IMR-90 (cell line): ENCODE measurements around the gene SRP9. TPM values are rescaled to one million over a fixed set of nuclear protein-coding genes. Genes with fewer than 3 reads are reported as not detected.
A peak's percentile ranks its signal among the peaks of the same experiment; 100 is the strongest.

Experiments
- ATAC-seq: fragments of 200-7000 bp; cut with Tn5 transposase; 2 replicates; pipeline ENCODE4 v1.9.1; 2020; ENCODE audit warnings: low read depth, mild to moderate bottlenecking, moderate library complexity
- BruUV-seq: library from RNA; stranded (reverse); fragments of 400-500 nt; replicated peaks from 2 replicates; lab custom pipeline; 2021; lab: Mats Ljungman, UMichigan
- CTCF ChIA-PET: fragments of 300-600 bp; formaldehyde crosslinking; extraction: SDS; loops from one replicate; lab custom pipeline; 2021; ENCODE audit warnings: antibody characterized with exemption; lab: Yijun Ruan, JAX
- POLR2A ChIA-PET: fragments of 300-600 bp; sonication (Branson Sonifier 250); formaldehyde crosslinking; loops from one replicate; lab custom pipeline; 2022; ENCODE audit warnings: antibody characterized with exemption; ENCODE audit not compliant: unreplicated experiment; lab: Charles Lee
- DNase-seq: peaks from one replicate; pipeline ENCODE4 v3.0.0; 2013
- H2AFZ ChIP-seq: replicated peaks from 2 replicates; pipeline ENCODE3; 2013; ENCODE audit warnings: low read length, mild to moderate bottlenecking; ENCODE audit not compliant: poor library complexity
- H2AK5ac ChIP-seq: 2 replicates; pipeline ENCODE4 v1.6.1; 2013; ENCODE audit warnings: low read depth, low read length, inconsistent platforms
- H2AK9ac ChIP-seq: replicated peaks from 2 replicates; pipeline ENCODE3; 2013; ENCODE audit warnings: mild to moderate bottlenecking, low read depth, low read length, moderate library complexity; ENCODE audit not compliant: poor library complexity
- H2BK120ac ChIP-seq: 2 replicates; pipeline ENCODE4 v1.6.1; 2013; ENCODE audit warnings: low read depth, low read length, inconsistent platforms
- H2BK15ac ChIP-seq: 3 replicates; pipeline ENCODE4 v1.6.1; 2013; ENCODE audit warnings: low read depth, low read length, inconsistent platforms
- H2BK20ac ChIP-seq: 2 replicates; pipeline ENCODE4 v1.6.1; 2013; ENCODE audit warnings: low read depth, mild to moderate bottlenecking, inconsistent platforms, low read length, moderate library complexity
- H2BK5ac ChIP-seq: 2 replicates; pipeline ENCODE4 v1.6.1; 2013; ENCODE audit warnings: mild to moderate bottlenecking, low read depth, low read length, inconsistent platforms; ENCODE audit not compliant: poor library complexity, severe bottlenecking
- H3K14ac ChIP-seq: replicated peaks from 2 replicates; pipeline ENCODE4 v1.6.1; 2013; ENCODE audit warnings: low read depth, low read length, inconsistent platforms
- H3K18ac ChIP-seq: 2 replicates; pipeline ENCODE4 v1.6.1; 2013; ENCODE audit warnings: low read depth, low read length, control low read depth
- H3K23ac ChIP-seq: 2 replicates; pipeline ENCODE4 v1.6.1; 2013; ENCODE audit warnings: low read depth, low read length, inconsistent platforms
- H3K27ac ChIP-seq: 2 replicates; pipeline ENCODE4 v1.5.1; 2013; ENCODE audit warnings: mild to moderate bottlenecking, control low read depth, low read length; ENCODE audit not compliant: insufficient read depth
- H3K27me3 ChIP-seq: 2 replicates; pipeline ENCODE4 v1.6.1; 2013; ENCODE audit warnings: low read length; ENCODE audit not compliant: control insufficient read depth, insufficient read depth
- H3K36me3 ChIP-seq: 2 replicates; pipeline ENCODE4 v1.6.1; 2013; ENCODE audit warnings: low read length, mixed read lengths; ENCODE audit not compliant: control insufficient read depth, insufficient read depth
- H3K4ac ChIP-seq: 2 replicates; pipeline ENCODE4 v1.6.1; 2013; ENCODE audit warnings: low read depth, low read length, inconsistent platforms
- H3K4me1 ChIP-seq: 2 replicates; pipeline ENCODE4 v1.6.1; 2013; ENCODE audit warnings: low read length, mixed read lengths; ENCODE audit not compliant: control insufficient read depth, insufficient read depth
- H3K4me2 ChIP-seq: 2 replicates; pipeline ENCODE4 v1.6.1; 2013; ENCODE audit warnings: low read depth, mild to moderate bottlenecking, control low read depth, low read length, moderate library complexity
- H3K4me3 ChIP-seq: 2 replicates; pipeline ENCODE4 v1.5.1; 2013; ENCODE audit warnings: low read depth, mild to moderate bottlenecking, control low read depth, low read length, moderate library complexity; ENCODE audit not compliant: insufficient read depth
- H3K56ac ChIP-seq: 2 replicates; pipeline ENCODE4 v1.6.1; 2013; ENCODE audit warnings: low read length, inconsistent platforms; ENCODE audit not compliant: insufficient read depth; ENCODE audit errors: extremely low read depth
- H3K79me1 ChIP-seq, 2 experiments: 2 replicates each; pipeline ENCODE4 v1.6.1; 2013; ENCODE audit warnings: low read length in 2 of 2, inconsistent platforms in 1 of 2, low read depth in 1 of 2
- H3K9ac ChIP-seq: 2 replicates; pipeline ENCODE4 v1.6.1; 2013; ENCODE audit warnings: low read depth, low read length, control low read depth
- H3K9me1 ChIP-seq: 2 replicates; pipeline ENCODE4 v1.6.1; 2013; ENCODE audit warnings: low read length, inconsistent platforms; ENCODE audit not compliant: insufficient read depth
- H3K9me3 ChIP-seq: 2 replicates; pipeline ENCODE4 v1.6.1; 2013; ENCODE audit warnings: low read length; ENCODE audit not compliant: control insufficient read depth, insufficient read depth
- H4K20me1 ChIP-seq: 2 replicates; pipeline ENCODE4 v1.6.1; 2013; ENCODE audit warnings: low read length, inconsistent platforms; ENCODE audit not compliant: insufficient read depth
- H4K5ac ChIP-seq: 2 replicates; pipeline ENCODE4 v1.6.1; 2013; ENCODE audit warnings: mild to moderate bottlenecking, low read depth, low read length, control low read depth
- H4K8ac ChIP-seq, 2 experiments: 2 replicates each; pipeline ENCODE4 v1.6.1; 2013; ENCODE audit warnings: low read depth in 2 of 2, low read length in 2 of 2, control low read depth in 1 of 2, inconsistent platforms in 1 of 2
- H4K91ac ChIP-seq: 2 replicates; pipeline ENCODE4 v1.6.1; 2013; ENCODE audit warnings: low read depth, low read length, inconsistent platforms; ENCODE audit not compliant: insufficient read depth
- BHLHE40 ChIP-seq: fragments of 150-350 bp; IDR thresholded peaks from 2 replicates; pipeline ENCODE4 v1.6.1; 2016; ENCODE audit warnings: mild to moderate bottlenecking, low read depth, low read length
- CEBPB ChIP-seq: IDR thresholded peaks from 2 replicates; pipeline ENCODE4 v1.6.1; 2012; ENCODE audit warnings: low read depth, low read length, improper control_type of control experiment
- CHD1 ChIP-seq: IDR thresholded peaks from 2 replicates; pipeline ENCODE4 v1.6.1; 2012; ENCODE audit warnings: low read depth, low read length, improper control_type of control experiment
- FOS ChIP-seq: fragments of 150-350 bp; IDR thresholded peaks from 2 replicates; pipeline ENCODE4 v1.6.1; 2016; ENCODE audit warnings: low read depth, low read length
- MXI1 ChIP-seq: IDR thresholded peaks from 2 replicates; pipeline ENCODE4 v1.6.1; 2012; ENCODE audit warnings: low read depth, mild to moderate bottlenecking, low read length, moderate library complexity, borderline replicate concordance
- NFE2L2 ChIP-seq: fragments of 150-350 bp; IDR thresholded peaks from 2 replicates; pipeline ENCODE4 v1.6.1; 2016; ENCODE audit warnings: low read depth, mild to moderate bottlenecking, low read length
- POLR2A ChIP-seq: IDR thresholded peaks from 2 replicates; pipeline ENCODE4 v1.6.1; 2012; ENCODE audit warnings: mild to moderate bottlenecking, low read depth, low read length
- RCOR1 ChIP-seq: IDR thresholded peaks from 2 replicates; pipeline ENCODE4 v1.6.1; 2012; ENCODE audit warnings: mild to moderate bottlenecking, low read length, improper control_type of control experiment; ENCODE audit not compliant: insufficient replicate concordance
- RFX5 ChIP-seq: IDR thresholded peaks from 2 replicates; pipeline ENCODE4 v1.8.0; 2012; ENCODE audit warnings: low read depth, mild to moderate bottlenecking, low read length, moderate library complexity
- SMC3 ChIP-seq: fragments of 150-350 bp; IDR thresholded peaks from 2 replicates; pipeline ENCODE4 v1.6.1; 2016; ENCODE audit warnings: low read depth, mild to moderate bottlenecking, antibody characterized with exemption, low read length, moderate library complexity
- WGBS, 2 experiments: methylation state at CpG; one replicate each; pipeline versions ENCODE4 v1.1.5 to v1.1.7; 2013; ENCODE audit warnings: missing lambda C conversion rate in 2 of 2; ENCODE audit not compliant: insufficient read length in 1 of 2; ENCODE audit errors: extremely low coverage in 2 of 2; 5-methylcytosine and 5-hydroxymethylcytosine counted together
- dilution Hi-C: fragments of 300-500 bp; cut with HindIII; formaldehyde crosslinking; loops from one replicate; pipeline ENCODE4 v1.14.3; 2018; ENCODE audit warnings: low sequenced_read_pairs; ENCODE audit not compliant: unreplicated experiment
- in situ Hi-C: fragments of 300-500 bp; cut with MboI; formaldehyde crosslinking; loops from 3 replicates; pipeline ENCODE4 v1.14.3; 2019; ENCODE audit warnings: low sequenced_read_pairs, inconsistent platforms, mixed read lengths
- intact Hi-C: fragments of 100-400 bp; cut with micrococcal nuclease; formaldehyde crosslinking; loops from 2 replicates; pipeline ENCODE4 v1.10.0; 2022
- polyA plus RNA-seq, 3 experiments: library from polyadenylated mRNA; depleted of rRNA; stranded (reverse); fragments of >200 nt; gene quantifications; 2 replicates each; pipeline ENCODE4 v1.2.3, GENCODE V29; 2012; ENCODE audit warnings: low replicate concordance in 1 of 3
- total RNA-seq: library from RNA; depleted of rRNA; stranded (reverse); fragments of >200 nt; gene quantifications from 2 replicates; pipeline ENCODE4 v1.2.3, GENCODE V29; 2012

The SRP9 gene
- total and polyA plus RNA-seq, 2 of the 4 experiments (the other 2 are of a cell fraction): 230 to 295 TPM

GRCh38 chr1:225822655-225823403, 45.2 kb downstream of the SRP9 start:
- Histone ChIP-seq H3K9me1 (peaks cover 7% of the 10 kb centered on the region), H3K36me3 (no peaks in the 10 kb centered on the region; the same call in 1 of the 2 replicates), H3K4me3 (no peak overlapping the region), H4K8ac (no peak overlapping the region), H3K4me2 (no peak overlapping the region), H2BK20ac (no peak overlapping the region), H2BK120ac (no peak overlapping the region), H4K20me1 (no peaks in the 10 kb centered on the region; the same call in 1 of the 2 replicates), H2AK5ac (no peak overlapping the region), H3K9ac (no peak overlapping the region), H3K4me1 (peaks cover 5% of the 10 kb centered on the region; the same call in 1 of the 2 replicates), H3K79me1 (peaks cover 10 to 12% of the 10 kb centered on the region in 2 experiments; a peak in 2 of 4 replicates), H4K91ac (no peak overlapping the region), H3K4ac (no peak overlapping the region), H3K56ac (no peak overlapping the region), H3K23ac (no peak overlapping the region), H3K9me3 (no peaks in the 10 kb centered on the region), H4K5ac (no peak overlapping the region), H2AFZ (no peak overlapping the region), H3K18ac (no peak overlapping the region), H3K27ac (no peak overlapping the region), H3K27me3 (no peaks in the 10 kb centered on the region), H2BK5ac (no peak overlapping the region), H3K14ac (no peak overlapping the region), H2AK9ac (peak overlapping the region; percentile 33), H2BK15ac (no peak overlapping the region)
- WGBS, 2 experiments: 88% methylated on average over 3 of the region's 12 CpGs; no CpG with 5 or more reads in 1 of the 2 experiments
- in situ Hi-C loops (no loop called here), dilution Hi-C loops (no loop called here), intact Hi-C loops (no loop called here)
- ChIA-PET CTCF (interaction anchor here (1.0 kb wide), 1 partner anchor 12 kb away, joined by 4 read pairs; no protein-coding TSS in a partner anchor), POLR2A (no interaction called here)
- ATAC-seq (no peak), DNase-seq (no peak)
- BruUV-seq: no TSS peak
- TF ChIP-seq POLR2A: no peak
- TF ChIP-seq RFX5: no peak
- no peak for TF ChIP-seq BHLHE40
- no peak for TF ChIP-seq MXI1
- TF ChIP-seq CEBPB: no peak
- TF ChIP-seq RCOR1: no peak
- no peak for TF ChIP-seq SMC3
- no peak for TF ChIP-seq FOS
- no peak for TF ChIP-seq CHD1
- no peak for TF ChIP-seq NFE2L2
